Mesothelial cell of epicardium (in vitro differentiated cells): ENCODE data around the gene FXYD3. TPM values are rescaled to one million over a fixed set of nuclear protein-coding genes. Genes with fewer than 3 reads are reported as not detected.

Source experiments
- DNase-seq, 2 experiments: peaks; one replicate each; pipeline ENCODE4 v3.0.0; 2021; ENCODE audit warnings: low spot score in 2 of 2; ENCODE audit not compliant: unreplicated experiment in 2 of 2
- H3K27ac Mint-ChIP-seq: 2 replicates; pipeline ENCODE4 v1.8.0; 2021; ENCODE audit warnings: mixed read lengths
- H3K27me3 Mint-ChIP-seq: 2 replicates; pipeline ENCODE4 v1.8.0; 2021; ENCODE audit warnings: low read depth, mixed read lengths
- H3K36me3 Mint-ChIP-seq: 2 replicates; pipeline ENCODE4 v1.8.0; 2021; ENCODE audit warnings: mixed read lengths
- H3K4me1 Mint-ChIP-seq: 2 replicates; pipeline ENCODE4 v1.8.0; 2021; ENCODE audit warnings: mixed read lengths
- H3K4me3 Mint-ChIP-seq: 2 replicates; pipeline ENCODE4 v1.8.0; 2021; ENCODE audit warnings: mild to moderate bottlenecking, moderate library complexity, mixed read lengths
- H3K9me3 Mint-ChIP-seq: 2 replicates; pipeline ENCODE4 v1.8.0; 2021; ENCODE audit warnings: mixed read lengths
- CTCF ChIP-seq: fragments of 200-600 bp; sonication (generic); IDR thresholded peaks from one replicate; pipeline ENCODE4 v1.5.0; 2021; ENCODE audit warnings: antibody characterized with exemption; ENCODE audit not compliant: unreplicated experiment
- total RNA-seq: library from RNA; stranded (reverse); gene quantifications from 3 replicates; pipeline ENCODE4 v1.2.1, GENCODE V29; 2021

The FXYD3 gene
- 5.5 to 8.3 TPM (median 6.6 TPM) in 3 replicates for total RNA-seq

GRCh38 chr19:35115177-35115951, at the start of gene FXYD3:
FXYD3 (plus strand) TSS chr19:35115823; CDS start chr19:35119377, 3,554 bp downstream.
- Mint-ChIP-seq H3K4me1 (peaks cover 26% of the 10 kb centered on the region), H3K4me3 (peak within 1 kb of the TSS; percentile 70), H3K36me3 (no peaks in the 10 kb centered on the region), H3K27me3 (peaks cover 4% of the 10 kb centered on the region), H3K27ac (no peak within 1 kb of the TSS), H3K9me3 (no peaks in the 10 kb centered on the region)
- no peak for DNase-seq
- no peak for TF ChIP-seq CTCF

GRCh38 chr19:35066121-35066520, 49.5 kb upstream of the FXYD3 start:
- H3K4me3 Mint-ChIP-seq = no peak overlapping the region
- no peak for TF ChIP-seq CTCF
- no peaks in the 10 kb centered on the region for H3K36me3 Mint-ChIP-seq
- peaks cover 11% of the 10 kb centered on the region for H3K27me3 Mint-ChIP-seq
- no peak overlapping the region for H3K27ac Mint-ChIP-seq
- H3K9me3 Mint-ChIP-seq = no peaks in the 10 kb centered on the region
- H3K4me1 Mint-ChIP-seq = peaks cover 20% of the 10 kb centered on the region
- DNase-seq = no peak

- peaks cover 11% of the 10 kb centered on the region for H3K27me3 Mint-ChIP-seq
- H3K4me1 Mint-ChIP-seq = peaks cover 20% of the 10 kb centered on the region
- TF ChIP-seq CTCF = peak; percentile 77
- no peak overlapping the region for H3K4me3 Mint-ChIP-seq
- H3K9me3 Mint-ChIP-seq = no peaks in the 10 kb centered on the region
- no peak overlapping the region for H3K27ac Mint-ChIP-seq
- no peaks in the 10 kb centered on the region for H3K36me3 Mint-ChIP-seq
- DNase-seq = peak; percentile 76 to 89
Measured at GRCh38 chr19:35066691-35067563, 48.7 kb upstream of the FXYD3 start.

GRCh38 chr19:35068941-35069634, 46.5 kb upstream of the FXYD3 start:
- Mint-ChIP-seq H3K36me3 (no peaks in the 10 kb centered on the region), H3K27me3 (peaks cover 3% of the 10 kb centered on the region), H3K4me1 (peaks cover 20% of the 10 kb centered on the region), H3K9me3 (no peaks in the 10 kb centered on the region), H3K4me3 (peak overlapping the region; percentile 28), H3K27ac (peak overlapping the region; percentile 87)
- no peak for DNase-seq
- no peak for TF ChIP-seq CTCF

GRCh38 chr19:35069696-35070095, 45.9 kb upstream of the FXYD3 start:
- no peak overlapping the region for H3K27ac Mint-ChIP-seq
- H3K27me3 Mint-ChIP-seq = no peaks in the 10 kb centered on the region
- no peak for DNase-seq
- no peak for TF ChIP-seq CTCF
- H3K4me3 Mint-ChIP-seq = no peak overlapping the region
- no peaks in the 10 kb centered on the region for H3K9me3 Mint-ChIP-seq
- H3K4me1 Mint-ChIP-seq = peaks cover 20% of the 10 kb centered on the region
- no peaks in the 10 kb centered on the region for H3K36me3 Mint-ChIP-seq
